Neural cell (in vitro differentiated cells): ENCODE data around the gene PODNL1. TPM values are rescaled to one million over a fixed set of nuclear protein-coding genes. Genes with fewer than 3 reads are reported as not detected.

ENCODE experiments used
- H2AFZ ChIP-seq: fragments of 200-600, 300-800 bp; sonication (generic), shearing (Covaris generic); 2 replicates; pipeline ENCODE4 v1.6.0; 2014; ENCODE audit warnings: low read depth, mild to moderate bottlenecking, antibody characterized with exemption, low read length, moderate library complexity
- H3F3A ChIP-seq: fragments of 200-600 bp; shearing (Covaris generic); 2 replicates; pipeline ENCODE4 v1.6.1; 2016; ENCODE audit warnings: mild to moderate bottlenecking, moderate library complexity, mixed read lengths, antibody characterized with exemption, low read length; ENCODE audit not compliant: insufficient read depth, poor library complexity, severe bottlenecking
- H3K27ac ChIP-seq: fragments of 200-600, 300-800 bp; sonication (generic), shearing (Covaris generic); 2 replicates; pipeline ENCODE4 v1.5.1; 2014; ENCODE audit warnings: mild to moderate bottlenecking, low read length, moderate library complexity
- H3K27me3 ChIP-seq: fragments of 300-800, 200-600 bp; sonication (generic), shearing (Covaris generic); 2 replicates; pipeline ENCODE4 v1.6.0; 2014; ENCODE audit warnings: mild to moderate bottlenecking, low read depth, low read length, moderate library complexity; ENCODE audit not compliant: insufficient read depth
- H3K36me3 ChIP-seq: fragments of 300-800, 200-600 bp; sonication (generic), shearing (Covaris generic); 2 replicates; pipeline ENCODE4 v1.5.1; 2014; ENCODE audit warnings: mild to moderate bottlenecking, antibody characterized with exemption, low read length, moderate library complexity; ENCODE audit not compliant: insufficient read depth
- H3K4me2 ChIP-seq: fragments of 300-800, 200-600 bp; sonication (generic), shearing (Covaris generic); 2 replicates; pipeline ENCODE4 v1.6.0; 2014; ENCODE audit warnings: mild to moderate bottlenecking, low read length
- H3K4me3 ChIP-seq: fragments of 300-800, 200-600 bp; sonication (generic), shearing (Covaris generic); 2 replicates; pipeline ENCODE4 v1.5.1; 2014; ENCODE audit warnings: mild to moderate bottlenecking, low read length, moderate library complexity
- H3K79me2 ChIP-seq: fragments of 200-600 bp; shearing (Covaris generic); replicated peaks from 2 replicates; pipeline ENCODE4 v1.6.0; 2014; ENCODE audit warnings: mild to moderate bottlenecking, low read length, moderate library complexity; ENCODE audit not compliant: insufficient read depth
- H3K9ac ChIP-seq: fragments of 300-800, 200-600 bp; sonication (generic), shearing (Covaris generic); 2 replicates; pipeline ENCODE4 v1.6.1; 2016; ENCODE audit warnings: mild to moderate bottlenecking, low read length, mixed read lengths
- H3K9me2 ChIP-seq: fragments of 200-600 bp; shearing (Covaris generic); 2 replicates; pipeline ENCODE4 v1.6.1; 2016; ENCODE audit warnings: mild to moderate bottlenecking, low read length, mixed read lengths; ENCODE audit not compliant: insufficient read depth
- H3K9me3 ChIP-seq: fragments of 200-600, 300-800 bp; sonication (generic), shearing (Covaris generic); 2 replicates; pipeline ENCODE4 v1.6.1; 2016; ENCODE audit warnings: mild to moderate bottlenecking, mixed run types, low read length, moderate library complexity, mixed read lengths
- H4K20me1 ChIP-seq: fragments of 200-600 bp; shearing (Covaris generic); 2 replicates; pipeline ENCODE4 v1.6.1; 2016; ENCODE audit warnings: mild to moderate bottlenecking, mixed run types; ENCODE audit not compliant: insufficient read depth
- CTCF ChIP-seq: fragments of 450-650 bp; IDR thresholded peaks from 2 replicates; pipeline ENCODE4 v1.5.1; 2014; ENCODE audit warnings: antibody characterized with exemption, mild to moderate bottlenecking, moderate library complexity; ENCODE audit not compliant: poor library complexity, severe bottlenecking
- EP300 ChIP-seq: fragments of 450-650 bp; conservative IDR thresholded peaks from 2 replicates; pipeline ENCODE4 v1.6.1; 2014; ENCODE audit warnings: antibody characterized with exemption, mild to moderate bottlenecking, moderate library complexity; ENCODE audit not compliant: poor library complexity, severe bottlenecking
- EZH2 ChIP-seq: fragments of 200-600, 300-800 bp; shearing (Covaris generic), sonication (generic); IDR thresholded peaks from 2 replicates; pipeline ENCODE4 v1.6.1; 2014; ENCODE audit warnings: antibody characterized with exemption, low read length, borderline replicate concordance, mild to moderate bottlenecking; ENCODE audit not compliant: insufficient read depth, poor library complexity, severe bottlenecking
- MXI1 ChIP-seq: fragments of 450-650 bp; conservative IDR thresholded peaks from 2 replicates; pipeline ENCODE4 v1.6.1; 2014; ENCODE audit warnings: antibody characterized with exemption, mild to moderate bottlenecking; ENCODE audit not compliant: poor library complexity, severe bottlenecking
- POLR2AphosphoS5 ChIP-seq: IDR thresholded peaks from 2 replicates; pipeline ENCODE4 v1.6.1; 2012
- RAD21 ChIP-seq: fragments of 450-650 bp; conservative IDR thresholded peaks from 2 replicates; pipeline ENCODE4 v1.6.1; 2014; ENCODE audit warnings: antibody characterized with exemption, mild to moderate bottlenecking, moderate library complexity
- REST ChIP-seq: IDR thresholded peaks from 2 replicates; pipeline ENCODE4 v1.6.1; 2012; ENCODE audit warnings: borderline replicate concordance
- SMC3 ChIP-seq: fragments of 450-650 bp; conservative IDR thresholded peaks from 2 replicates; pipeline ENCODE4 v1.6.1; 2014; ENCODE audit warnings: antibody characterized with exemption, mild to moderate bottlenecking, moderate library complexity; ENCODE audit not compliant: poor library complexity
- TAF1 ChIP-seq: IDR thresholded peaks from 2 replicates; pipeline ENCODE4 v1.6.1; 2012; ENCODE audit warnings: low read depth
- polyA plus RNA-seq: library from polyadenylated mRNA; depleted of rRNA; stranded (reverse); fragments of >200 nt; gene quantifications from 2 replicates; pipeline ENCODE4 v1.2.3, GENCODE V29; 2014

PODNL1 gene
- polyA plus RNA-seq, 1 donor from 2014 or later = not detected

GRCh38 chr19:13984875-13985741 is 46.9 kb upstream of the PODNL1 start:
- no peaks in the 10 kb centered on the region for H3K27me3 ChIP-seq
- TF ChIP-seq RAD21 (no peak), SMC3 (no peak), MXI1 (no peak), POLR2AphosphoS5 (no peak), CTCF (no peak), REST (no peak), EP300 (no peak), EZH2 (no peak), TAF1 (no peak)
- no peak overlapping the region for H3K4me3 ChIP-seq
- no peaks in the 10 kb centered on the region for H3F3A ChIP-seq
- no peaks in the 10 kb centered on the region for H3K36me3 ChIP-seq
- no peak overlapping the region for H3K9ac ChIP-seq
- H3K4me2 ChIP-seq = no peak overlapping the region
- H3K9me2 ChIP-seq = no peaks in the 10 kb centered on the region
- H2AFZ ChIP-seq = no peak overlapping the region
- H4K20me1 ChIP-seq = no peaks in the 10 kb centered on the region
- H3K27ac ChIP-seq = no peak overlapping the region
- no peaks in the 10 kb centered on the region for H3K79me2 ChIP-seq
- no peaks in the 10 kb centered on the region for H3K9me3 ChIP-seq

GRCh38 chr19:13984186-13984585 is 46.0 kb upstream of the PODNL1 start:
- H3K79me2 ChIP-seq = no peaks in the 10 kb centered on the region
- H3K36me3 ChIP-seq = no peaks in the 10 kb centered on the region
- H3K4me3 ChIP-seq = no peak overlapping the region
- H3K4me2 ChIP-seq = no peak overlapping the region
- H3K9me2 ChIP-seq = no peaks in the 10 kb centered on the region
- no peak overlapping the region for H2AFZ ChIP-seq
- H3F3A ChIP-seq = no peaks in the 10 kb centered on the region
- no peaks in the 10 kb centered on the region for H3K9me3 ChIP-seq
- TF ChIP-seq REST (no peak), SMC3 (no peak), CTCF (no peak), RAD21 (no peak), POLR2AphosphoS5 (no peak), MXI1 (no peak), TAF1 (no peak), EP300 (no peak), EZH2 (no peak)
- no peaks in the 10 kb centered on the region for H3K27me3 ChIP-seq
- H4K20me1 ChIP-seq = no peaks in the 10 kb centered on the region
- no peak overlapping the region for H3K9ac ChIP-seq
- no peak overlapping the region for H3K27ac ChIP-seq
